Measurements from ENCODE around the gene CABP1. TPM values are rescaled to one million over a fixed set of nuclear protein-coding genes. Genes with fewer than 3 reads are reported as not detected.

Gene CABP1
- total RNA-seq, 1 experiment from 2014 or later, result not detected

- Histone ChIP-seq H3K27me3 (ENCODE audit: insufficient read depth, low read depth) (peaks cover 16% of the 10 kb centered on the region), H3K4me1 (replicated peaks; ENCODE audit: insufficient read depth) (no peaks in the 10 kb centered on the region), H3K79me2 (ENCODE audit: low read depth) (no peaks in the 10 kb centered on the region), H3K4me3 (no peak overlapping the region), H4K20me1 (ENCODE audit: insufficient read depth) (no peaks in the 10 kb centered on the region), H2AFZ (no peak overlapping the region), H3K4me2 (no peak overlapping the region), H3F3A (ENCODE audit: insufficient read depth, low read depth) (no peaks in the 10 kb centered on the region), H3K36me3 (ENCODE audit: low read depth) (no peaks in the 10 kb centered on the region), H3K9me3 (ENCODE audit: insufficient read depth, low read depth) (no peaks in the 10 kb centered on the region), H3K27ac (no peak overlapping the region), H3K9me2 (ENCODE audit: insufficient read depth) (no peaks in the 10 kb centered on the region)
- intact Hi-C loops (cut with micrococcal nuclease; ENCODE audit: unreplicated experiment), result no loop called here
- CTCF ChIA-PET, result interaction anchor here (0.6 kb wide), 1 partner anchor 306 kb away, joined by 6 read pairs; no protein-coding TSS in a partner anchor
- POLR2A ChIA-PET (ENCODE audit: unreplicated experiment), result interaction anchor here (0.5 kb wide), 1 partner anchor 324 kb away, joined by 3 read pairs; no protein-coding TSS in a partner anchor
- TF ChIP-seq EZH2 (IDR thresholded peaks at IDR 0.05; ENCODE audit: low read depth), result no peak
- TF ChIP-seq, protein P1, sequence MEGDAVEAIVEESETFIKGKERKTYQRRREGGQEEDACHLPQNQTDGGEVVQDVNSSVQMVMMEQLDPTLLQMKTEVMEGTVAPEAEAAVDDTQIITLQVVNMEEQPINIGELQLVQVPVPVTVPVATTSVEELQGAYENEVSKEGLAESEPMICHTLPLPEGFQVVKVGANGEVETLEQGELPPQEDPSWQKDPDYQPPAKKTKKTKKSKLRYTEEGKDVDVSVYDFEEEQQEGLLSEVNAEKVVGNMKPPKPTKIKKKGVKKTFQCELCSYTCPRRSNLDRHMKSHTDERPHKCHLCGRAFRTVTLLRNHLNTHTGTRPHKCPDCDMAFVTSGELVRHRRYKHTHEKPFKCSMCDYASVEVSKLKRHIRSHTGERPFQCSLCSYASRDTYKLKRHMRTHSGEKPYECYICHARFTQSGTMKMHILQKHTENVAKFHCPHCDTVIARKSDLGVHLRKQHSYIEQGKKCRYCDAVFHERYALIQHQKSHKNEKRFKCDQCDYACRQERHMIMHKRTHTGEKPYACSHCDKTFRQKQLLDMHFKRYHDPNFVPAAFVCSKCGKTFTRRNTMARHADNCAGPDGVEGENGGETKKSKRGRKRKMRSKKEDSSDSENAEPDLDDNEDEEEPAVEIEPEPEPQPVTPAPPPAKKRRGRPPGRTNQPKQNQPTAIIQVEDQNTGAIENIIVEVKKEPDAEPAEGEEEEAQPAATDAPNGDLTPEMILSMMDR (conservative IDR thresholded peaks at IDR 0.05), result no peak
- no TSS peak for BruUV-seq (replicated peaks)
- no peak for DNase-seq
Measured at GRCh38 chr12:120661432-120661831, 21.0 kb downstream of the CABP1 start.

- Histone ChIP-seq H3K4me2 (no peak overlapping the region), H3K36me3 (ENCODE audit: low read depth) (no peaks in the 10 kb centered on the region), H2AFZ (no peak overlapping the region), H4K20me1 (ENCODE audit: insufficient read depth) (no peaks in the 10 kb centered on the region), H3K27me3 (ENCODE audit: insufficient read depth, low read depth) (peaks cover 16% of the 10 kb centered on the region), H3K27ac (no peak overlapping the region), H3F3A (ENCODE audit: insufficient read depth, low read depth) (no peaks in the 10 kb centered on the region), H3K9me3 (ENCODE audit: insufficient read depth, low read depth) (no peaks in the 10 kb centered on the region), H3K79me2 (ENCODE audit: low read depth) (no peaks in the 10 kb centered on the region), H3K9me2 (ENCODE audit: insufficient read depth) (no peaks in the 10 kb centered on the region), H3K4me1 (replicated peaks; ENCODE audit: insufficient read depth) (no peaks in the 10 kb centered on the region), H3K4me3 (no peak overlapping the region)
- CTCF ChIA-PET, result no interaction called here
- TF ChIP-seq, protein P1 (conservative IDR thresholded peaks at IDR 0.05), result no peak
- no peak for TF ChIP-seq EZH2 (IDR thresholded peaks at IDR 0.05; ENCODE audit: low read depth)
- POLR2A ChIA-PET (ENCODE audit: unreplicated experiment), result no interaction called here
- intact Hi-C loops (cut with micrococcal nuclease; ENCODE audit: unreplicated experiment), result no loop called here
- no peak for DNase-seq
- BruUV-seq (replicated peaks), result no TSS peak
Measured at GRCh38 chr12:120662879-120663278, 22.5 kb downstream of the CABP1 start.

DNA sequence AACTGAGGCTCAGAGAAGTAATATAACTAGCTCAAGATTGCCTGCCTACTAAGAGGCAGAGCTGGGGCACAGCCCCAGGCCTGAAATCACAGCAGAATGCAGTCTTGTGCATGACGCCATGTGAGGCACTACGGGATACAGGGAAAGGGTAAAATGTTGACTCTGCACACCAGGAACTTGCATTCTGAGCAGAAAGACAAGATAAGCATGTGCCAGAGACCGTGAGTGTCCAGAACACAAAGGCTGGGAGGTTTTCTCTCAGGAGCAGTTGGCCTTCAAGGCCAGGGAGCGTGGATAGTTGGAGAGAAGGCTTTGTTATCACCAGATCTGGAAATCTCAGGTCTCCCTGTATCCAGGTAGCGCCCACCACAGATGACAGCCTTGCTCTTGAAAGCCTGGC lies 23.3 kb downstream of the CABP1 start:
- no peak overlapping the region for H3K4me2 ChIP-seq
- H4K20me1 ChIP-seq (ENCODE audit: insufficient read depth), result no peaks in the 10 kb centered on the region
- no peak overlapping the region for H3K27ac ChIP-seq
- H3K9me2 ChIP-seq (ENCODE audit: insufficient read depth), result no peaks in the 10 kb centered on the region
- no peaks in the 10 kb centered on the region for H3K9me3 ChIP-seq (ENCODE audit: insufficient read depth, low read depth)
- intact Hi-C loops (cut with micrococcal nuclease; ENCODE audit: unreplicated experiment), result no loop called here
- H3K27me3 ChIP-seq (ENCODE audit: insufficient read depth, low read depth), result peaks cover 16% of the 10 kb centered on the region
- no peaks in the 10 kb centered on the region for H3K79me2 ChIP-seq (ENCODE audit: low read depth)
- POLR2A ChIA-PET (ENCODE audit: unreplicated experiment), result no interaction called here
- CTCF ChIA-PET, result no interaction called here
- no TSS peak for BruUV-seq (replicated peaks)
- H3K36me3 ChIP-seq (ENCODE audit: low read depth), result no peaks in the 10 kb centered on the region
- no peaks in the 10 kb centered on the region for H3F3A ChIP-seq (ENCODE audit: insufficient read depth, low read depth)
- H3K4me3 ChIP-seq, result no peak overlapping the region
- no peaks in the 10 kb centered on the region for H3K4me1 ChIP-seq (replicated peaks; ENCODE audit: insufficient read depth)
- DNase-seq, result no peak
- no peak overlapping the region for H2AFZ ChIP-seq
- TF ChIP-seq, protein P1 (conservative IDR thresholded peaks at IDR 0.05), result no peak
- no peak for TF ChIP-seq EZH2 (IDR thresholded peaks at IDR 0.05; ENCODE audit: low read depth)
